Endodermal cell (in vitro differentiated cells): ENCODE results near the gene NFIA. TPM values are rescaled to one million over a fixed set of nuclear protein-coding genes. Genes with fewer than 3 reads are reported as not detected.

ENCODE experiments used
- DNase-seq: peaks from one replicate; pipeline ENCODE4 v3.0.0-alpha.2; 2017
- H3K27ac ChIP-seq: 2 replicates; pipeline ENCODE4 v1.5.1; 2013; ENCODE audit warnings: mild to moderate bottlenecking, low read depth, low read length, moderate library complexity
- H3K27me3 ChIP-seq: 2 replicates; pipeline ENCODE4 v1.6.1; 2013; ENCODE audit warnings: mild to moderate bottlenecking, low read length, moderate library complexity; ENCODE audit not compliant: insufficient read depth, control insufficient read depth, poor library complexity, severe bottlenecking
- H3K36me3 ChIP-seq: 2 replicates; pipeline ENCODE4 v1.7.0; 2013; ENCODE audit warnings: mild to moderate bottlenecking, low read length, moderate library complexity; ENCODE audit not compliant: control insufficient read depth, insufficient read depth
- H3K4me1 ChIP-seq: one replicate; pipeline ENCODE4 v1.7.0; 2013; ENCODE audit warnings: low read length; ENCODE audit not compliant: control insufficient read depth, insufficient read depth
- H3K4me3 ChIP-seq: 2 replicates; pipeline ENCODE4 v1.5.1; 2013; ENCODE audit warnings: mild to moderate bottlenecking, low read length, moderate library complexity
- H3K9ac ChIP-seq: 2 replicates; pipeline ENCODE4 v1.6.1; 2013; ENCODE audit warnings: mild to moderate bottlenecking, low read length, moderate library complexity; ENCODE audit not compliant: poor library complexity, severe bottlenecking; ENCODE audit errors: extremely low read depth
- H3K9me3 ChIP-seq: 2 replicates; pipeline ENCODE4 v1.6.1; 2013; ENCODE audit warnings: mild to moderate bottlenecking, low read length, moderate library complexity; ENCODE audit not compliant: control insufficient read depth
- H3K27ac Mint-ChIP-seq: 2 replicates; pipeline ENCODE4 v1.8.0; 2020; ENCODE audit warnings: mixed read lengths
- H3K27me3 Mint-ChIP-seq: 2 replicates; pipeline ENCODE4 v1.8.0; 2021; ENCODE audit warnings: mild to moderate bottlenecking, mixed read lengths; ENCODE audit not compliant: insufficient read depth
- H3K36me3 Mint-ChIP-seq: 2 replicates; pipeline ENCODE4 v1.8.0; 2020; ENCODE audit warnings: low read depth, mixed read lengths
- H3K4me1 Mint-ChIP-seq: 2 replicates; pipeline ENCODE4 v1.8.0; 2020; ENCODE audit warnings: mixed read lengths
- H3K4me3 Mint-ChIP-seq: 2 replicates; pipeline ENCODE4 v1.8.0; 2020; ENCODE audit warnings: mild to moderate bottlenecking, moderate library complexity, mixed read lengths
- H3K9me3 Mint-ChIP-seq: 2 replicates; pipeline ENCODE4 v1.8.0; 2020; ENCODE audit warnings: mild to moderate bottlenecking, mixed read lengths
- WGBS, 2 experiments: methylation state at CpG; one replicate each; pipeline versions ENCODE4 v1.1.5 to v1.1.7; 2013; ENCODE audit warnings: missing lambda C conversion rate in 2 of 2, mixed read lengths in 1 of 2; ENCODE audit not compliant: insufficient coverage in 1 of 2, insufficient read length in 1 of 2; 5-methylcytosine and 5-hydroxymethylcytosine counted together
- total RNA-seq, 2 donors: library from RNA; stranded (reverse); fragmentation: NEBNext Ultra II Directional in 1 of 2; extraction: Animal tissue kit (Norgen Biotek cat#: 25700) in 1 of 2; gene quantifications; 2 replicates in 1 of 2; 3 replicates in 1 of 2; pipeline ENCODE4 v1.2.1, GENCODE V29; 2021
- TF ChIP-seq, protein P1 (sequence below): fragments of 200-600 bp; sonication (generic); conservative IDR thresholded peaks from 2 replicates; pipeline ENCODE4 v1.5.0; 2021; ENCODE audit warnings: antibody characterized with exemption, mild to moderate bottlenecking

NFIA gene
- total RNA-seq, 2 donors from 2014 or later = 2.3 to 3.8 TPM

DNA sequence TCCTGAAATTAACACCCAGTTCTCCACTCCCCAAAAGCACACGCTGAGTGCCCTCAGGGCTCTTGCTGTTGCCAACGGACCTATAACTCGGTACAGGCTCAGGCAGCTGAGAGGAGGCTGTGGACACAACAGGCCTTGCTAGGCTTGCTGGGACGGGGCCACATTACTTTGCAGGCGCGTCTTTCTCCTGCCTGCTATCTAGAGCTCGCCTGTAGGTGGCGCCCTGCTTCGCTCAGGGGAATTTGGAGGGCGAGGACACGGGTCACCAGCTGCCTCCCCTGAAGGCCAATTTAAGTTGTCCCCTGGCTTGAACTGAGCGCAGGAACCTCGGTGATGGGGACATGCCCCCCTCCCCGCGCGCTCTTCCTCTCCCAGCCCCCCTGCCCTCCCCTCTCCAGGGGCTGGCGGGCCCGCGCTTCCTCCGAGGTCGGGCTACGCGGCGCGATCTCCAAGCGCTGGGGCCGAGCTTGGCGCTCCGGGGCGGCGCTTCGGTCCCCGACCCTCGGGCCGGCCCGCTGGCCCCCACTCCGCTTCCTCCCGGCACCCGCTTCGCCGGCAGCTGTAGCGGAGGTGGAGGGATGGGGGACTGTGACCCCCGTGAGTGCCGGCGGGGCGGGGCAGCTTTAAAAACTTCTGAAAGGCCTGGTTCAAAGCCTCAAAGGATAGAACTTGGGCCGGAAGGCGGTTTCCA, 32.4 kb upstream of the NFIA start:
- Histone ChIP-seq H3K4me1 (no peaks in the 10 kb centered on the region), H3K27ac (no peak overlapping the region), H3K9me3 (no peaks in the 10 kb centered on the region), H3K27me3 (peaks cover 61% of the 10 kb centered on the region), H3K4me3 (peak overlapping the region; percentile 75), H3K36me3 (no peaks in the 10 kb centered on the region), H3K9ac (no peak overlapping the region)
- peak; percentile 99 for DNase-seq
- Mint-ChIP-seq H3K36me3 (no peaks in the 10 kb centered on the region), H3K27ac (no peak overlapping the region), H3K4me3 (peak overlapping the region; percentile 61), H3K4me1 (peaks cover 29% of the 10 kb centered on the region), H3K9me3 (no peaks in the 10 kb centered on the region), H3K27me3 (peaks cover 55% of the 10 kb centered on the region)
- WGBS, 2 experiments = 0 to 2% methylated on average over 15 to 48 of the region's 48 CpGs
- TF ChIP-seq, protein P1, sequence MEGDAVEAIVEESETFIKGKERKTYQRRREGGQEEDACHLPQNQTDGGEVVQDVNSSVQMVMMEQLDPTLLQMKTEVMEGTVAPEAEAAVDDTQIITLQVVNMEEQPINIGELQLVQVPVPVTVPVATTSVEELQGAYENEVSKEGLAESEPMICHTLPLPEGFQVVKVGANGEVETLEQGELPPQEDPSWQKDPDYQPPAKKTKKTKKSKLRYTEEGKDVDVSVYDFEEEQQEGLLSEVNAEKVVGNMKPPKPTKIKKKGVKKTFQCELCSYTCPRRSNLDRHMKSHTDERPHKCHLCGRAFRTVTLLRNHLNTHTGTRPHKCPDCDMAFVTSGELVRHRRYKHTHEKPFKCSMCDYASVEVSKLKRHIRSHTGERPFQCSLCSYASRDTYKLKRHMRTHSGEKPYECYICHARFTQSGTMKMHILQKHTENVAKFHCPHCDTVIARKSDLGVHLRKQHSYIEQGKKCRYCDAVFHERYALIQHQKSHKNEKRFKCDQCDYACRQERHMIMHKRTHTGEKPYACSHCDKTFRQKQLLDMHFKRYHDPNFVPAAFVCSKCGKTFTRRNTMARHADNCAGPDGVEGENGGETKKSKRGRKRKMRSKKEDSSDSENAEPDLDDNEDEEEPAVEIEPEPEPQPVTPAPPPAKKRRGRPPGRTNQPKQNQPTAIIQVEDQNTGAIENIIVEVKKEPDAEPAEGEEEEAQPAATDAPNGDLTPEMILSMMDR = peak; percentile 98

DNA sequence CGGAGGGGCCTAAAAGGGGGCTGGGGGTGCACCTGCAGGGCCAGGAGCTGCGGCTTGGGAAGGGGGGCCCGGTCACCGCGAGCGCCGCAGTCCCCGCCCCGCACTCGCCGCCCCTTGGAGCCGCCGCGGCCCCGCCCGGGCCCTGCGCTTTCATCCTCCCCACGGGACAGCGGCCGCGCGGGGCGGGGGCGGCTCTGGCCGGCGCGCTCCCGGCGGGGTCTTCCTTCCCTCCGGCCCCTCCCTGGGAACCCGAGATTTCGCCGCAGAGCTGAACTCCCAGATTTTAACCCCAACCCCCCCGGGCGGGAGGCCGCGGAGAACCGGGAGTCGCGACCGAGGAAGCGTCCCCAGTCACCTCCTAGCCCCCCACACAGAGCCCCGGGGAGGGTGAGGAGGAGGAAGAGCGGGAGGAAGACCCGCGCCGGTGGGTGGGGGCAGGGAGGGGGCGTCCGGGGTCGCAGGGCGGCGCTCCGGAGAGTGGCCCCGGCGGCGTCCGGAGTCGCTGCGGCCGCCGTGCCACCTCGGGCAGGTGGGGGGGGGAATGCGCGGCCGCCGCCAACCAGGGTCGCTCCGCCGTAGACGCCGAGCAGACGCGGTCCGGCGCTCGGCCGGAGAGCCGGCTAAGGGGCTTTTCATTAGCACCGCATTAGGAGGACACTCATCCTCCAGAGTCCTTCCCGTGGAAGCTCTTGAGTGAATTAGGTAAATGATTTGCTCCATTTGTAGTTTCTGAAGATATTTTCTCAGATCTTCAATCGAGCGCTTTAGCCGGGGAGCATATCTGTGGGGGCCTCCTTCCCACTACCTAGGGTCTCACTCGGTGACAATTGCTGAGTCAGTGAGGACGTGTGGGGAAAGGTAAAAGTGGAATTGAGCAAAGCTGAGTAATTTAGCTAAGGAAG, 31.6 kb upstream of the NFIA start:
- H3K27me3 ChIP-seq = peaks cover 62% of the 10 kb centered on the region

DNA sequence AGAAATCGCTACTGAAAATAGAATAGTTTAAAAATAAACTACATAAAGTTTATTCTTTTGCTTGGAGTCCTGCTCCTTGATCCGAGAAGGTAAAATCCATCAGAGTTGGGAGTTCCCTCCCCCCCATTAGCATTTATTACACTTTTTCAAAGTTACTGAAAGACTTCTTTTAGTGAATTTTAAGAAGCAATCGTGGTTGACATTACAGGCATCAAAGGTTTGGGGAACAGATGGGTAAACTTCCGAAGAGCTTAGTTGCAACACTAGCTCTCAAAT, 31.0 kb upstream of the NFIA start:
- Histone ChIP-seq H3K9me3 (no peaks in the 10 kb centered on the region), H3K36me3 (no peaks in the 10 kb centered on the region), H3K4me1 (no peaks in the 10 kb centered on the region), H3K9ac (no peak overlapping the region), H3K27me3 (peaks cover 62% of the 10 kb centered on the region), H3K4me3 (peak overlapping the region; percentile 75), H3K27ac (no peak overlapping the region)
- peak overlapping the region; percentile 61 for H3K4me3 Mint-ChIP-seq
- H3K27me3 Mint-ChIP-seq = peaks cover 63% of the 10 kb centered on the region
- TF ChIP-seq, protein P1 = no peak
- WGBS, 2 experiments = 8 to 16% methylated on average over 2 to 3 of the region's 4 CpGs
- no peaks in the 10 kb centered on the region for H3K36me3 Mint-ChIP-seq
- no peaks in the 10 kb centered on the region for H3K9me3 Mint-ChIP-seq
- DNase-seq = no peak
- H3K27ac Mint-ChIP-seq = no peak overlapping the region
- peaks cover 30% of the 10 kb centered on the region for H3K4me1 Mint-ChIP-seq

More for the DNA sequence above, 31.6 kb upstream of the NFIA start:
- Histone ChIP-seq H3K36me3 (no peaks in the 10 kb centered on the region), H3K4me1 (no peaks in the 10 kb centered on the region), H3K9ac (no peak overlapping the region), H3K9me3 (no peaks in the 10 kb centered on the region), H3K27ac (no peak overlapping the region), H3K4me3 (peak overlapping the region; percentile 75)
- Mint-ChIP-seq H3K9me3 (no peaks in the 10 kb centered on the region), H3K27ac (no peak overlapping the region), H3K27me3 (peaks cover 57% of the 10 kb centered on the region), H3K36me3 (no peaks in the 10 kb centered on the region), H3K4me1 (peaks cover 29% of the 10 kb centered on the region), H3K4me3 (peak overlapping the region; percentile 61)
- TF ChIP-seq, protein P1 = no peak
- peak; percentile 78 for DNase-seq
- WGBS, 2 experiments = 0% methylated on average over 13 to 84 of the region's 85 CpGs
